HG03354 (cell line): ENCODE measurements around the gene SUPV3L1.

Source experiments
- ATAC-seq: cut with Tn5 transposase; IDR thresholded peaks from one replicate; pipeline ENCODE4 v1.9.1; 2021; ENCODE audit warnings: mild to moderate bottlenecking; ENCODE audit not compliant: unreplicated experiment, poor library complexity, severe bottlenecking

Gene SUPV3L1

GRCh38 chr10:69225681-69226080 is 45.6 kb downstream of the SUPV3L1 start:
- no peak for ATAC-seq

DNA sequence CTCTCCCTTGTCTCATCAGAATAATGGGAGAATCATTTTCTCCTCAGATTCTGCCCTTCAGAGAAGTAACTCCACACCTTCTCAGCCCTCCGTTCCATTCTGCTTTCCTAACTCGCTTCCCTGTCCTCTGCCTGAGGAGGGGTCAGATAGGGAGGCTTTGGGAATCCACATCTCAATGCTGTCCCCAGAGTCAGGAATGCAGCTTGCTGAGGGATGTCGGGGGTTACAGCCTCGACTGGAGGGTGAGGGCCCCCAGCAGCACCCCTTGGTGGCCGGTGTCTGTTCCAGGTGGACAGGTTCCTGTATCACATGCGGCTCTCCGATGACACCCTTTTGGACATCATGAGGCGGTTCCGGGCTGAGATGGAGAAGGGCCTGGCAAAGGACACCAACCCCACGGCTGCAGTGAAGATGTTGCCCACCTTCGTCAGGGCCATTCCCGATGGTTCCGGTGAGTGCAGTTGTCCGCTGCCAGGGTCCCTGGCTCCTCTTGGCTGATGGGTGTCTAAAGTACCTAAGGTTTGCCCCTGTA is 47.0 kb downstream of the SUPV3L1 start:
- no peak for ATAC-seq

GRCh38 chr10:69228151-69228550 is 48.1 kb downstream of the SUPV3L1 start:
- ATAC-seq, result no peak

- ATAC-seq, result no peak
These were observed 49.5 kb downstream of the SUPV3L1 start for GRCh38 chr10:69229616-69229916.

- no peak for ATAC-seq
These were observed 50.1 kb downstream of the SUPV3L1 start for GRCh38 chr10:69230128-69230527.

DNA sequence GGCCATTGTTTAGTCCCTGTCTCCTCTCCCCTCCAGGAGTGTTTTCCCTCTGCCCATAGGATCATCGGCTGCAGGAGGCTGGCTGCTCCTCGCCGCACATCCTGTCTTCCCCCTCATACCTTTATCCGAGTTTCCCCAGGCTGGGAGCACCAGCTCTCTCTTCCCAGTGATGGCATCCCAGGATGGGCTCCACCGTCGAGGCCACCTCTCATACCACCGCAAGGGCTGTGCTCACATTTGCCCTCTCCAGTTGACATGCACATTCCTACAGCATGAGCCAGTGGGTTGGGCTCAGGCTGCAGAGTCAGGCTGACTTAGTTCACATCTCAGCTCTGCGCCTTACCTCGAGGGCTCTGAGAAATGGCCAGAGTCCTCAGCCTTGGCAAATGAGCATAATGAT is 52.2 kb downstream of the SUPV3L1 start:
- ATAC-seq, result no peak

DNA sequence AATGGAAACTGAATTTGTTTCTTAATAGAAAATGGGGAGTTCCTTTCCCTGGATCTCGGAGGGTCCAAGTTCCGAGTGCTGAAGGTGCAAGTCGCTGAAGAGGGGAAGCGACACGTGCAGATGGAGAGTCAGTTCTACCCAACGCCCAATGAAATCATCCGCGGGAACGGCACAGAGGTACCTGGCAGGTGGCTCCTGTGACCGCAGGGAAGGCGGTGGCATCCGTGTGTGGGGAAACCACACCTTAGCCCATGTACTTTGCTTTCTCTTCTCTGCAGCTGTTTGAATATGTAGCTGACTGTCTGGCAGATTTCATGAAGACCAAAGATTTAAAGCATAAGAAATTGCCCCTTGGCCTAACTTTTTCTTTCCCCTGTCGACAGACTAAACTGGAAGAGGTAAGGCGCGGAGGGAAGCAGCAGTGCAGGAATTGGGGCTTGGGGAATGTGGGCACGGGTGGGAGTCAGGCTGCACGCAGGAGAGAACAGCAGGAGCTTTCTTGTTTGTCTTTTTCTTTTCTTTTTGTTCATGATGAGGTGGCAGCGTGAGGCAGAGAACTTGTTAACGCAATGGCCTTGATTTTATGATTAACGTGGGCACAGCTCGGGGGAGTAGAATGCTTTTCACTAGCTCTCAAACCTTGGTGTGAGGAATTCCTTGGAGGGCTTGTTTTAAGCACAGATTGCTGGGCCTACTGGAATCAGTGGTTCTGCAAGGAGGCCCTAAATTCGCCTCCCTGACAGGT is 52.9 kb downstream of the SUPV3L1 start:
- ATAC-seq, result no peak

GRCh38 chr10:69234447-69234846 is 54.4 kb downstream of the SUPV3L1 start:
- no peak for ATAC-seq

- ATAC-seq, result peak; percentile 95
These were observed 57.6 kb downstream of the SUPV3L1 start for GRCh38 chr10:69237528-69238159.

DNA sequence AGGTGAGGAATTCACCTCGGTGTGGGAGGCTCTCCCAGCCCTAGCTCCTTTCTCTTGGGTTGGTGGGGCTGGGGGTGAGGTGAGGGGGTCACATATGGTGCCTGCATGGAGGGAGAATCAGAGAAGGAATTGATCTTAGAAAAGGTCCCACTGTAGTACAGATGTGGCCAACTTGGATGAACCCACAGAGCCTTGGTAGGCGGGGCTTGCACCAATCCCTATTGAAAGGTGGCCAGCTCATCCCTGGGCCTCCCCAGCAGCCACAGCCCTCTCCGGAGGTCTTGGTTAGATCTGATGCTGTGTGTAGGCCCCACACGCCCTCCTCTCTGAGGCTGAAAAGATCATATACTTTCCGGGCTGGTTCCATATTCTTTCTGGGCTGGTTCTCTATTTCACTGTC is 59.1 kb downstream of the SUPV3L1 start:
- ATAC-seq, result no peak

- ATAC-seq, result no peak
These were observed 59.9 kb downstream of the SUPV3L1 start for GRCh38 chr10:69239816-69240434.

GRCh38 chr10:69240455-69240854 is 60.4 kb downstream of the SUPV3L1 start:
- ATAC-seq, result no peak

- ATAC-seq, result no peak
These were observed 61.5 kb downstream of the SUPV3L1 start for GRCh38 chr10:69241575-69241974.

DNA sequence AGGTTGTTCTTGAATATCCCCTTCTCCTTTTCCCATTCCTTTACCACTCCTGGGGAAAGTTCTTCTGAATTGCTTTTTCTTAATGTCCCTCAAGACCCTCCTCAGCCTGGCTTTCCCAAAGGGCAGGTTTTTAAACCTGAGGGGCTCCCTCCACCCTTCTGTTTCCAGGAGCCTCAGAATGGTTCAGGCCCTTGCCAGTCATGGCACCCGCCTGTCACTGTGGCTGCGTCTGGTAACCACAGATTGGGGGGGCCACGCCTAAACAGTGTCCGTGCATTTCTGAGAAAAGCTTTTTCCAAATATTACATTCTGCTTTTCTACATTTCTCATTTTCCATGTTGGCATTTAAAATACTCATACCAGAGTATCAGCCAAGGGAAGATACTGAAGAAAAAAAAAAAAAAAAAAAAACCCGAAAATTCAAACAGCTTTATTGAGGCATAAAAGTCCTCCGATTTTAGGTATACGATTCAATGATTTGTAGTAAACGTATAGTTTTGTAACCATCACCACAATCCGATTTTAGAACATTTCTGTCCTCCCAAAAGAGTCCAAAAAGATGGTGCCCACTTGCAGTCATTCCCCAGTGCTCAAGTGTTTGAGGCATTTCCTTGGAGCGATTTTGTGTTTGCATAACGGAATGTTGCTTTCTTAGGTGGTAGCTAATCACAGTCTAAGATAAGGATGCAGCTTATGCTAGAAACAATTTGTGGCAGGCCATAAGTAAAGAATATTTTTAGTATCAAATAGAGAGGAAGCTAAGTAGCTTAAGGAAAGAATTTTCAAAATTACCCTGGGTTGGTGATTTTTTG is 62.2 kb downstream of the SUPV3L1 start:
- ATAC-seq, result no peak

- no peak for ATAC-seq
These were observed 62.8 kb downstream of the SUPV3L1 start for GRCh38 chr10:69242852-69243212.

GRCh38 chr10:69243817-69244216 is 63.8 kb downstream of the SUPV3L1 start:
- ATAC-seq, result no peak

- ATAC-seq, result no peak
These were observed 66.0 kb downstream of the SUPV3L1 start for GRCh38 chr10:69246036-69246435.

- no peak for ATAC-seq
These were observed 66.7 kb downstream of the SUPV3L1 start for GRCh38 chr10:69246581-69247312.

DNA sequence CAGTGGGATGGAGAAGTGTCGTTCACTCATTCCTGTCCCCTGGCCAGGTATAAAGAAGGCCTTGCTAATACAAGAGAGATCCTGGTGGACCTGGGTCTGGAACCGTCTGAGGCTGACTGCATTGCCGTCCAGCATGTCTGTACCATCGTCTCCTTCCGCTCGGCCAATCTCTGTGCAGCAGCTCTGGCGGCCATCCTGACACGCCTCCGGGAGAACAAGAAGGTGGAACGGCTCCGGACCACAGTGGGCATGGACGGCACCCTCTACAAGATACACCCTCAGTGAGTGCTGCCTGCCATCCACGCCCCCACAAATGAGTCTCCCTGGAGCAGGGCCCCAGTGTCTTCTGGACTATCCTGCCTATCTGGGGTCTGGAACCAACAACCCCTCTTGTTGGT is 67.3 kb downstream of the SUPV3L1 start:
- ATAC-seq, result no peak
